GM19438 (cell line): Measurements from ENCODE around the gene ALDOC.
"Not testable (repeated sequence)": the region's sequence is repeated elsewhere in the genome, so short reads cannot be mapped to it uniquely, and the experiment has no call there.

Source experiments
- ATAC-seq: cut with Tn5 transposase; IDR thresholded peaks from one replicate; pipeline ENCODE4 v1.9.1; 2021; ENCODE audit warnings: low read depth; ENCODE audit not compliant: unreplicated experiment

ALDOC gene

GRCh38 chr17:28584434-28584833, 7.7 kb upstream of the ALDOC start:
- ATAC-seq: no peak

- ATAC-seq: no peak
Measured at GRCh38 chr17:28582513-28582912, 5.8 kb upstream of the ALDOC start.

GRCh38 chr17:28580959-28581358, 4.3 kb upstream of the ALDOC start:
- no peak for ATAC-seq

GRCh38 chr17:28579526-28579925, 2.8 kb upstream of the ALDOC start:
- no peak for ATAC-seq

GRCh38 chr17:28578246-28579195, 1.8 kb upstream of the ALDOC start:
- ATAC-seq: no peak

- no peak for ATAC-seq
Measured at GRCh38 chr17:28577466-28577824, 750 bp upstream of the ALDOC start.

- not testable (repeated sequence) for ATAC-seq
Measured at GRCh38 chr17:28576016-28576415, 679 bp downstream of the ALDOC start.

- ATAC-seq: no peak
Measured at GRCh38 chr17:28575126-28575795, 1.4 kb downstream of the ALDOC start.

GRCh38 chr17:28574526-28574925, 2.2 kb downstream of the ALDOC start:
- no peak for ATAC-seq

GRCh38 chr17:28573966-28574480, 2.7 kb downstream of the ALDOC start:
- no peak for ATAC-seq

GRCh38 chr17:28573521-28573920, 3.2 kb downstream of the ALDOC start:
- ATAC-seq: no peak

- no peak for ATAC-seq
Measured at GRCh38 chr17:28573040-28573380, 3.7 kb downstream of the ALDOC start.

- no peak for ATAC-seq
Measured at GRCh38 chr17:28572259-28573039, 4.2 kb downstream of the ALDOC start.

GRCh38 chr17:28571361-28572122, 5.2 kb downstream of the ALDOC start, which contains the start of gene PIGS:
TSS of gene PIGS (minus strand) at chr17:28571524. CDS start at chr17:28571496, 28 bp downstream.
- peak; percentile 79 for ATAC-seq

- ATAC-seq: peak; percentile 9
Measured at GRCh38 chr17:28570716-28571360, 5.9 kb downstream of the ALDOC start.

- ATAC-seq: no peak
Measured at GRCh38 chr17:28569446-28569845, 7.2 kb downstream of the ALDOC start.

- no peak for ATAC-seq
Measured at GRCh38 chr17:28567604-28568003, 9.1 kb downstream of the ALDOC start.

GRCh38 chr17:28563475-28563874, 13.2 kb downstream of the ALDOC start:
- ATAC-seq: no peak

GRCh38 chr17:28555022-28555421, 21.7 kb downstream of the ALDOC start:
- no peak for ATAC-seq

- ATAC-seq: no peak
Measured at GRCh38 chr17:28554565-28554964, 22.1 kb downstream of the ALDOC start.
